PC-3 (cell line): ENCODE data around the gene MCTS1.

Experiments used
- CTCF ChIP-seq: fragments of 300-600 bp; sonication (generic); conservative IDR thresholded peaks from 2 replicates; pipeline ENCODE4 v1.5.1; 2017; ENCODE audit warnings: antibody characterized with exemption, low read depth, mild to moderate bottlenecking, low read length
- EZH2 ChIP-seq: fragments of 300-600 bp; sonication (generic); IDR thresholded peaks from one replicate; pipeline ENCODE4 v1.6.1; 2017; ENCODE audit warnings: antibody characterized with exemption, mild to moderate bottlenecking, low read length; ENCODE audit not compliant: unreplicated experiment
- EZH2phosphoT487 ChIP-seq: fragments of 300-600 bp; sonication (generic); IDR thresholded peaks from 2 replicates; pipeline ENCODE4 v1.6.1; 2018; ENCODE audit warnings: mild to moderate bottlenecking, antibody characterized with exemption, low read length, borderline replicate concordance

- TF ChIP-seq EZH2 (no peak), CTCF (no peak), EZH2phosphoT487 (no peak)
Measured at GRCh38 chrX:120612086-120612485, 8.2 kb downstream of the MCTS1 start.
